SK-N-SH (cell line): ENCODE measurements around the gene GLUL.

Experiments used
- EP300 ChIP-seq, 2 experiments: IDR thresholded peaks; 2 replicates each; pipeline versions ENCODE4 v1.4.0 to v1.6.1; 2012; ENCODE audit warnings: borderline replicate concordance in 1 of 2, low read depth in 1 of 2, low read length in 1 of 2
- POLR2AphosphoS5 ChIP-seq: IDR thresholded peaks from 2 replicates; pipeline ENCODE4 v1.6.1; 2012; ENCODE audit warnings: low read depth, low read length
- RCOR1 ChIP-seq: fragments of 150-350 bp; IDR thresholded peaks from 2 replicates; pipeline ENCODE4 v1.6.1; 2017; ENCODE audit warnings: antibody characterized with exemption, low read length
- RFX5 ChIP-seq: IDR thresholded peaks from 2 replicates; pipeline ENCODE4 v1.6.1; 2012; ENCODE audit warnings: mild to moderate bottlenecking, improper control_type of control experiment, low read length
- RXRA ChIP-seq: IDR thresholded peaks from 2 replicates; pipeline ENCODE4 v1.4.0; 2012; ENCODE audit warnings: low read depth, mild to moderate bottlenecking, borderline replicate concordance
- TAF1 ChIP-seq: IDR thresholded peaks from 2 replicates; pipeline ENCODE4 v1.6.1; 2012; ENCODE audit warnings: low read depth, mild to moderate bottlenecking, low read length, moderate library complexity, borderline replicate concordance
- TF ChIP-seq, protein P1 (sequence below): fragments of 200-600 bp; sonication (generic); IDR thresholded peaks from 2 replicates; pipeline ENCODE4 v1.6.1; 2017; ENCODE audit warnings: antibody characterized with exemption, mild to moderate bottlenecking, moderate library complexity
- TF ChIP-seq, protein P2 (sequence below): IDR thresholded peaks from 2 replicates; pipeline ENCODE4; 2012
- TF ChIP-seq, protein P3 (sequence below): IDR thresholded peaks from 2 replicates; pipeline ENCODE4 v1.6.1; 2012; ENCODE audit warnings: mild to moderate bottlenecking, low read depth, low read length, moderate library complexity

GRCh38 chr1:182383934-182384333 is 7.7 kb downstream of the GLUL start:
- TF ChIP-seq, protein P1, sequence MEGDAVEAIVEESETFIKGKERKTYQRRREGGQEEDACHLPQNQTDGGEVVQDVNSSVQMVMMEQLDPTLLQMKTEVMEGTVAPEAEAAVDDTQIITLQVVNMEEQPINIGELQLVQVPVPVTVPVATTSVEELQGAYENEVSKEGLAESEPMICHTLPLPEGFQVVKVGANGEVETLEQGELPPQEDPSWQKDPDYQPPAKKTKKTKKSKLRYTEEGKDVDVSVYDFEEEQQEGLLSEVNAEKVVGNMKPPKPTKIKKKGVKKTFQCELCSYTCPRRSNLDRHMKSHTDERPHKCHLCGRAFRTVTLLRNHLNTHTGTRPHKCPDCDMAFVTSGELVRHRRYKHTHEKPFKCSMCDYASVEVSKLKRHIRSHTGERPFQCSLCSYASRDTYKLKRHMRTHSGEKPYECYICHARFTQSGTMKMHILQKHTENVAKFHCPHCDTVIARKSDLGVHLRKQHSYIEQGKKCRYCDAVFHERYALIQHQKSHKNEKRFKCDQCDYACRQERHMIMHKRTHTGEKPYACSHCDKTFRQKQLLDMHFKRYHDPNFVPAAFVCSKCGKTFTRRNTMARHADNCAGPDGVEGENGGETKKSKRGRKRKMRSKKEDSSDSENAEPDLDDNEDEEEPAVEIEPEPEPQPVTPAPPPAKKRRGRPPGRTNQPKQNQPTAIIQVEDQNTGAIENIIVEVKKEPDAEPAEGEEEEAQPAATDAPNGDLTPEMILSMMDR, result no peak
- TF ChIP-seq RFX5 (no peak), TAF1 (no peak), EP300 (IDR thresholded peaks at IDR 0.05; ENCODE audit: borderline replicate concordance in 1 of 2, low read depth in 1 of 2, low read length in 1 of 2) (no peak), POLR2AphosphoS5 (no peak), RCOR1 (no peak), RXRA (no peak)
- TF ChIP-seq, protein P2, sequence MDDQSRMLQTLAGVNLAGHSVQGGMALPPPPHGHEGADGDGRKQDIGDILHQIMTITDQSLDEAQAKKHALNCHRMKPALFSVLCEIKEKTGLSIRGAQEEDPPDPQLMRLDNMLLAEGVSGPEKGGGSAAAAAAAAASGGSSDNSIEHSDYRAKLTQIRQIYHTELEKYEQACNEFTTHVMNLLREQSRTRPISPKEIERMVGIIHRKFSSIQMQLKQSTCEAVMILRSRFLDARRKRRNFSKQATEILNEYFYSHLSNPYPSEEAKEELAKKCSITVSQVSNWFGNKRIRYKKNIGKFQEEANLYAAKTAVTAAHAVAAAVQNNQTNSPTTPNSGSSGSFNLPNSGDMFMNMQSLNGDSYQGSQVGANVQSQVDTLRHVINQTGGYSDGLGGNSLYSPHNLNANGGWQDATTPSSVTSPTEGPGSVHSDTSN, result no peak
- TF ChIP-seq, protein P3, sequence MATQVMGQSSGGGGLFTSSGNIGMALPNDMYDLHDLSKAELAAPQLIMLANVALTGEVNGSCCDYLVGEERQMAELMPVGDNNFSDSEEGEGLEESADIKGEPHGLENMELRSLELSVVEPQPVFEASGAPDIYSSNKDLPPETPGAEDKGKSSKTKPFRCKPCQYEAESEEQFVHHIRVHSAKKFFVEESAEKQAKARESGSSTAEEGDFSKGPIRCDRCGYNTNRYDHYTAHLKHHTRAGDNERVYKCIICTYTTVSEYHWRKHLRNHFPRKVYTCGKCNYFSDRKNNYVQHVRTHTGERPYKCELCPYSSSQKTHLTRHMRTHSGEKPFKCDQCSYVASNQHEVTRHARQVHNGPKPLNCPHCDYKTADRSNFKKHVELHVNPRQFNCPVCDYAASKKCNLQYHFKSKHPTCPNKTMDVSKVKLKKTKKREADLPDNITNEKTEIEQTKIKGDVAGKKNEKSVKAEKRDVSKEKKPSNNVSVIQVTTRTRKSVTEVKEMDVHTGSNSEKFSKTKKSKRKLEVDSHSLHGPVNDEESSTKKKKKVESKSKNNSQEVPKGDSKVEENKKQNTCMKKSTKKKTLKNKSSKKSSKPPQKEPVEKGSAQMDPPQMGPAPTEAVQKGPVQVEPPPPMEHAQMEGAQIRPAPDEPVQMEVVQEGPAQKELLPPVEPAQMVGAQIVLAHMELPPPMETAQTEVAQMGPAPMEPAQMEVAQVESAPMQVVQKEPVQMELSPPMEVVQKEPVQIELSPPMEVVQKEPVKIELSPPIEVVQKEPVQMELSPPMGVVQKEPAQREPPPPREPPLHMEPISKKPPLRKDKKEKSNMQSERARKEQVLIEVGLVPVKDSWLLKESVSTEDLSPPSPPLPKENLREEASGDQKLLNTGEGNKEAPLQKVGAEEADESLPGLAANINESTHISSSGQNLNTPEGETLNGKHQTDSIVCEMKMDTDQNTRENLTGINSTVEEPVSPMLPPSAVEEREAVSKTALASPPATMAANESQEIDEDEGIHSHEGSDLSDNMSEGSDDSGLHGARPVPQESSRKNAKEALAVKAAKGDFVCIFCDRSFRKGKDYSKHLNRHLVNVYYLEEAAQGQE, result no peak
